Activated T-cell treated with anti-CD3 and anti-CD28 coated beads, Interleukin-2, amount 50 U/mL, for 48 hours (primary cell): ENCODE results near the gene SKA1.
"Not testable (repeated sequence)": the region's sequence is repeated elsewhere in the genome, so short reads cannot be mapped to it uniquely, and the experiment has no call there.

Source experiments
- DNase-seq, 2 experiments: peaks; one replicate each; pipeline ENCODE4 v3.0.0-alpha.2; 2020

Gene SKA1

GRCh38 chr18:50396005-50396660, 21.3 kb downstream of the SKA1 start:
- no peak for DNase-seq

GRCh38 chr18:50397023-50397422, 22.2 kb downstream of the SKA1 start:
- no peak for DNase-seq

- no peak for DNase-seq
Measured at GRCh38 chr18:50398099-50398498, 23.3 kb downstream of the SKA1 start.

GRCh38 chr18:50398947-50399346, 24.1 kb downstream of the SKA1 start:
- no peak for DNase-seq

GRCh38 chr18:50399582-50399981, 24.7 kb downstream of the SKA1 start:
- no peak for DNase-seq

- DNase-seq, result not testable (repeated sequence)
Measured at GRCh38 chr18:50400438-50400837, 25.6 kb downstream of the SKA1 start.

GRCh38 chr18:50401295-50401694, 26.4 kb downstream of the SKA1 start:
- DNase-seq, result no peak

- DNase-seq, result peak in 1 of 2 experiments; percentile 32
Measured at GRCh38 chr18:50401888-50402287, 27.0 kb downstream of the SKA1 start.

GRCh38 chr18:50404752-50405581, 30.1 kb downstream of the SKA1 start:
- not testable (repeated sequence) for DNase-seq

GRCh38 chr18:50405582-50406271, 30.9 kb downstream of the SKA1 start:
- DNase-seq, result no peak

GRCh38 chr18:50409236-50409635, 34.4 kb downstream of the SKA1 start:
- no peak for DNase-seq

GRCh38 chr18:50410008-50410407, 35.2 kb downstream of the SKA1 start:
- no peak for DNase-seq

- DNase-seq, result no peak
Measured at GRCh38 chr18:50410894-50411293, 36.0 kb downstream of the SKA1 start.

GRCh38 chr18:50416832-50417231, 42.0 kb downstream of the SKA1 start:
- DNase-seq, result not testable (repeated sequence)

- not testable (repeated sequence) for DNase-seq
Measured at GRCh38 chr18:50417705-50418104, 42.9 kb downstream of the SKA1 start.

GRCh38 chr18:50418650-50419049, 43.8 kb downstream of the SKA1 start:
- DNase-seq, result no peak

- no peak for DNase-seq
Measured at GRCh38 chr18:50422286-50422898, 47.5 kb downstream of the SKA1 start.

GRCh38 chr18:50424877-50425690, 50.2 kb downstream of the SKA1 start:
- no peak for DNase-seq

GRCh38 chr18:50427896-50428295, 53.0 kb downstream of the SKA1 start:
- DNase-seq, result no peak

GRCh38 chr18:50428531-50429206, 53.8 kb downstream of the SKA1 start:
- DNase-seq, result no peak

- no peak for DNase-seq
Measured at GRCh38 chr18:50429207-50429948, 54.5 kb downstream of the SKA1 start.
